GM23338 (cell line): ENCODE results near the gene TSFM.

Experiments used
- CTCF ChIP-seq, 2 experiments: fragments of 200-600 bp in 1 of 2; sonication (generic) in 1 of 2; conservative IDR thresholded peaks; 2 replicates each; pipeline versions ENCODE4 v1.5.1 to v1.6.1; 2016 to 2017; ENCODE audit warnings: antibody characterized with exemption in 2 of 2, low read depth in 2 of 2, mild to moderate bottlenecking in 2 of 2, moderate library complexity in 1 of 2
- EZH2phosphoT487 ChIP-seq: fragments of 200-600 bp; sonication (generic); IDR thresholded peaks from one replicate; pipeline ENCODE4 v1.8.1; 2018; ENCODE audit warnings: antibody characterized with exemption; ENCODE audit not compliant: unreplicated experiment
- JUNB ChIP-seq: IDR thresholded peaks from one replicate; pipeline ENCODE4 v1.6.1; 2016; ENCODE audit warnings: antibody characterized with exemption; ENCODE audit not compliant: unreplicated experiment
- POLR2AphosphoS5 ChIP-seq: IDR thresholded peaks from 2 replicates; pipeline ENCODE4 v1.6.1; 2016; ENCODE audit warnings: antibody characterized with exemption, low read depth

GRCh38 chr12:57770734-57771133 lies 11.9 kb upstream of the TSFM start:
- TF ChIP-seq JUNB (no peak), CTCF (conservative IDR thresholded peaks at IDR 0.05; ENCODE audit: low read depth in 2 of 2) (no peak), EZH2phosphoT487 (no peak), POLR2AphosphoS5 (no peak)
